Ammon's horn (tissue), 1 donor: Measurements from ENCODE around the gene MRPS5.
"Not testable (repeated sequence)": the region's sequence is repeated elsewhere in the genome, so short reads cannot be mapped to it uniquely, and the experiment has no call there.

Experiments
- DNase-seq: peaks from one replicate; pipeline ENCODE4 v3.0.0-alpha.2; 2016; ENCODE audit warnings: low spot score

The MRPS5 gene

GRCh38 chr2:95047629-95048510 lies 73.7 kb downstream of the MRPS5 start:
- DNase-seq = no peak

- no peak for DNase-seq
Measured at GRCh38 chr2:95046371-95047112, 75.1 kb downstream of the MRPS5 start.

- DNase-seq = no peak
Measured at GRCh38 chr2:95044601-95045000, 77.0 kb downstream of the MRPS5 start.

GRCh38 chr2:95043300-95044093 lies 78.1 kb downstream of the MRPS5 start:
- peak; percentile 93 for DNase-seq

- DNase-seq = no peak
Measured at GRCh38 chr2:95042472-95043271, 78.9 kb downstream of the MRPS5 start.

- no peak for DNase-seq
Measured at GRCh38 chr2:95041824-95042442, 79.7 kb downstream of the MRPS5 start.

- no peak for DNase-seq
Measured at GRCh38 chr2:95041060-95041823, 80.4 kb downstream of the MRPS5 start.

GRCh38 chr2:95040426-95040825 lies 81.2 kb downstream of the MRPS5 start:
- DNase-seq = no peak

- DNase-seq = no peak
Measured at GRCh38 chr2:95039978-95040377, 81.6 kb downstream of the MRPS5 start.

GRCh38 chr2:95039363-95039762 lies 82.2 kb downstream of the MRPS5 start:
- no peak for DNase-seq

- no peak for DNase-seq
Measured at GRCh38 chr2:95038635-95039298, 82.8 kb downstream of the MRPS5 start.

- DNase-seq = not testable (repeated sequence)
Measured at GRCh38 chr2:95037841-95038585, 83.6 kb downstream of the MRPS5 start.

- no peak for DNase-seq
Measured at GRCh38 chr2:95037384-95037839, 84.2 kb downstream of the MRPS5 start.

- DNase-seq = no peak
Measured at GRCh38 chr2:95036596-95037383, 84.8 kb downstream of the MRPS5 start.
